Measurements from ENCODE around the gene CD180.
A peak's percentile ranks its signal among the peaks of the same experiment; 100 is the strongest.

The CD180 gene

GRCh38 chr5:67209141-67209771 lies 12.7 kb upstream of the CD180 start:
- DNase-seq: peak in 2 of 4 experiments; percentile 32 to 41

GRCh38 chr5:67208403-67208802 lies 11.8 kb upstream of the CD180 start:
- no peak for DNase-seq

- peak; percentile 9 to 55 (median 38) for DNase-seq
Measured at GRCh38 chr5:67206929-67207328, 10.3 kb upstream of the CD180 start.

- no peak for DNase-seq
Measured at GRCh38 chr5:67206461-67206860, 9.9 kb upstream of the CD180 start.

GRCh38 chr5:67205981-67206380 lies 9.4 kb upstream of the CD180 start:
- DNase-seq: no peak

- DNase-seq: no peak
Measured at GRCh38 chr5:67204821-67205220, 8.2 kb upstream of the CD180 start.

GRCh38 chr5:67203701-67204074 lies 7.1 kb upstream of the CD180 start:
- no peak for DNase-seq

- no peak for DNase-seq
Measured at GRCh38 chr5:67202828-67203227, 6.2 kb upstream of the CD180 start.

- no peak for DNase-seq
Measured at GRCh38 chr5:67201897-67202549, 5.4 kb upstream of the CD180 start.

GRCh38 chr5:67200809-67201562 lies 4.4 kb upstream of the CD180 start:
- no peak for DNase-seq

- no peak for DNase-seq
Measured at GRCh38 chr5:67199859-67200258, 3.3 kb upstream of the CD180 start.

GRCh38 chr5:67198917-67199316 lies 2.3 kb upstream of the CD180 start:
- DNase-seq: no peak

- DNase-seq: no peak
Measured at GRCh38 chr5:67197536-67197935, 937 bp upstream of the CD180 start.

GRCh38 chr5:67195406-67196275 lies 958 bp downstream of the CD180 start:
- no peak for DNase-seq

GRCh38 chr5:67194166-67194565 lies 2.4 kb downstream of the CD180 start:
- DNase-seq: no peak

- no peak for DNase-seq
Measured at GRCh38 chr5:67193439-67193807, 3.2 kb downstream of the CD180 start.

GRCh38 chr5:67192719-67193438 lies 3.7 kb downstream of the CD180 start:
- no peak for DNase-seq

- no peak for DNase-seq
Measured at GRCh38 chr5:67190861-67191260, 5.7 kb downstream of the CD180 start.

GRCh38 chr5:67190410-67190809 lies 6.2 kb downstream of the CD180 start:
- DNase-seq: no peak

- no peak for DNase-seq
Measured at GRCh38 chr5:67189931-67190330, 6.7 kb downstream of the CD180 start.

GRCh38 chr5:67189079-67189354 lies 7.6 kb downstream of the CD180 start:
- DNase-seq: no peak

GRCh38 chr5:67188274-67189078 lies 8.1 kb downstream of the CD180 start:
- no peak for DNase-seq

All from activated naive CD4-positive, alpha-beta T cell (primary cell).